Eye (tissue), 1 donor: Measurements from ENCODE around the gene ZNF548.

Experiments used
- DNase-seq: peaks from one replicate; pipeline ENCODE4 v3.0.0-alpha.2; 2015

ZNF548 gene

GRCh38 chr19:57403737-57404563, 14.3 kb downstream of the ZNF548 start:
- DNase-seq, result no peak

DNA sequence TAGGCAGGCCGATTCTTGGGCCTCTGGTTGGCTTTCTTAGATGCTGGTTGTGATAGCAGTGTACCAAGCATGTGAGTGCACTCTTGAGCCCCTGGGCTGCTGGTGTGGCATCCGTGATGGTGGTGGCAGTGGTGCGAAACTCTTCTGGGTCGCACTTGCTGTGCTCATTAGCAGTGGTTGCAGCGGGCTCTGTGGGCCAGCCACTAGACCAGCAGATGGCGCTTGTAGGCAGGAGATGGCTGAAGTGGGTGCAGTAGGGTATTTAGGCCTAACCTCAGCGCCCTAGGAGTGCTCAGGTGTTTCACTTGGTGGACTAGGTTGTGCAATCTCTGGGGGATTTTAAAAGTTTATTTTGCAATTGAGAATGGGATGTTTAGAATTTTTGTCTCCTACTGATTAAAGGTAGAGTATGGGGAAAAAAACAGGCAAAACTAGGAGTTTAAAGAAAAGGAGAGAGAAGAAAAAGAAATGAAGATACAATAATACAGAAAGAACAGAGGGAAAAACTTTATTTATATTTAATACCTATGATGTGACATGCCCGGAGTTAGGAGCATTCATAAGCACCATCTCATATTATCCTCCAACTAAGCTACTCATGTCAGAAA, 17.0 kb downstream of the ZNF548 start:
- peak; percentile 83 for DNase-seq

GRCh38 chr19:57410877-57411671, 21.4 kb downstream of the ZNF548 start, which contains the start of gene ZNF17:
Gene ZNF17, plus strand, starts transcription at chr19:57411161. Its CDS starts 2,455 bp downstream, at chr19:57413616.
- DNase-seq, result peak; percentile 97

DNA sequence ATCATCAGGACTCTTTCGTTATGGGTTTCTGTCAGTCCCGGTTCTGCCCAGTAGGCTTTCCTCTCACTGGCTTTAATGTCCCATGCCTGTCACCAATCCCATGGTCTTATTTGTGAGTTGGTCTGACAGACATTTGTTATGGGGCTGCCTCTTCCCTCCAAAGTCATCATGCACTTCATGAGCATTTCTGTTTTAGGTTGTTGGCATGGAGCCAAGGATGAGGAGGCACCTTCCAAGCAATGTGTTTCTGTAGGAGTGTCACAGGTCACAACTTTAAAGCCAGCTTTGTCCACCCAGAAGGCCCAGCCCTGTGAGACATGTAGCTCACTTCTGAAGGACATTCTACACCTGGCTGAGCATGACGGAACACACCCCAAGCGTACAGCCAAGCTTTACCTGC, 29.8 kb downstream of the ZNF548 start:
- DNase-seq, result no peak

- DNase-seq, result no peak
These were observed 31.4 kb downstream of the ZNF548 start for GRCh38 chr19:57421037-57421436.

DNA sequence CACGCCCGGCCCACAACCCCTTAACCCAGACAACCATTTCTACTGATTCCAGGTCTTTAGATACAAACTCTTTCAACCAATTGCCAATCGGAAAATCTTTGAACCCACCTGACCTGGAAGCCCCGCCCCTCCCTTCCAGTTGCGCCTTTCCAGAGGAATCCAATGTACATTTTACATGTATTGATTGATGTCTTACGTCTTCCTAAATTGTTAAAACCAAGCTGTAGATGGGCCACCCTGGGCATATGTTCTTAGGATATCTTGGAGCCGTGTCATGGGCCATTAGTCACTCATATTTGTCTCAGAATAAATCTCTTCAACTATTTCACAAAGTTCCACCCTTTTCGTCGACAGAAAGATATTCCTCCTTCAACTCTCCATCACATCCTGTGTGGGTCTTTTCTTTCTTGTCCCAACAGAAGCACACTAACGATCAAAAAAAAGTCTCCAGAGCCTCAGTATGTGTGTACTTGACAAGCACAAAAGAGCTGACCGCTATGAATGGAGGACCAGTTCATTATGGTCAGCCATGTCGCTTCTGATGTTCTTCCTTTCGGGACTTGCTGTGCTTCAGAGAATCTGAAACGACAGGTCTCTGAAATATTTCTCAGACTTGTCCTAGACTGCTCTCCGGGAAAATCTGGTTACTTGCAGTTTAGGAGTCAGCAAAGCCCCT, 44.9 kb downstream of the ZNF548 start:
- DNase-seq, result no peak

DNA sequence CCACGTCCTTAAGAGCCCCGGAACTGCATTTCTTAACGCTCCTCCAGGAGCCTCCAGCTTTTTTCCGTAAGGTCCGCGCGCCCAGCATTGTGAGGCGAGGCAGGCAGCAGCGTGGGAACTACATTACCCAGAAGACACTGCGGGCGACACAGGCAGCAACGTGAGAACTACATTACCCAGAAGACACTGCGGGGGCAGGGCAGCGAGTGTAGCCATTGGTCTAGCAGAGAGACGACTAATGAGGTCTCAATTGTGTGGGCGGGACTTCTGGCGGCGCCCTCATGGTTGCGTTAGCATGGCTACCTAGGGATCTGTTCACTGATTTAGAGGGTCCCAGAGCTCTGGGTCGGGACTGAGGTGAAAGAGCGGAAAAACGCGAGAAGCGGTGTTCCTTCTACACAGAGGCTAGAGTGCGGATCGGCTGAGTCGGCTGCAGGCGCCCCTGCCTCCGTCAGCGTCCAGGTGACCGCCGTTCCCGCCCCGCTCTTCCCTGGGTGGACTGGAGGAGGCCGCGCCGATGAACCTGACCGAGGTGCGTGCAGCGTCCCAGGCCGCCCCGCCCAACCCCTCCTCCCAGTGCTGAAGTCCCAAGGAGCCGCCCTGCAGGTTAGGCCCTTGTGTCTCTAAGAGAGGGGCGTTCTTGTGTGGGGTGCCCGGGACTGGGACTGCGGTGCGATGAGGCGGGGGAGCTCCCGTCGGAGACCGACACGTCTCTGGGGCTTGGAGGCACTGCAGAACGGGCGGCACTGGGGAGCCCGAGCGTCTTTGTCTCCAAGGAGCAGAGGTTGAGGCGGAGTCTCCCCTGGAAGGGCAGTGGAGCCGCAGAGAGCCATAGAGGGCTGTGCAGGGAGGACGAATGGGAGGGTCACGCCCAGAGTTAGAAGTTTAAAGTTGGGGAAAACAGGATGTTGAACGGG, 45.7 kb downstream of the ZNF548 start, which contains the start of gene ZNF749:
ZNF749 (plus strand) TSS at position 264 of the 917 bp plus-strand sequence; CDS start at position 518, 254 bp downstream.
- DNase-seq, result peak; percentile 100

DNA sequence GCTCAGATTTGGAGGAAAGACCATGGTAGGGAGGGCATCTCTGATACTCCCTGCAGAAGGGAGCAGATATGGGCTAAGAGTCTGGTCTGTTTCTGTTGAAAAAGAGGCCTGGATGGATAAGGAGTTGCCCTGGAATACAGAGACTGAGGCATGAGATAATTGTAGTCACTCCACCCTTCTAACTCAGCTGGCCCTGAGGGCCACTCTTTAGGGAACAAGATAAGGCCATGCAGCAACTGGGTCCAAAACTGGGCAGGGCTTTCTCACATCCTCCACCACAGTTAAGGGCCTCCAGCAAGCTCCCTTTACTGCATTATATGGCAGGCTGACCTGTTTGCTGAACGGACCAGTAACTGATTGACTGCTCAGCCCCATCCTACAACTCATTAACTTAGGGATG, 46.8 kb downstream of the ZNF548 start:
- no peak for DNase-seq

DNA sequence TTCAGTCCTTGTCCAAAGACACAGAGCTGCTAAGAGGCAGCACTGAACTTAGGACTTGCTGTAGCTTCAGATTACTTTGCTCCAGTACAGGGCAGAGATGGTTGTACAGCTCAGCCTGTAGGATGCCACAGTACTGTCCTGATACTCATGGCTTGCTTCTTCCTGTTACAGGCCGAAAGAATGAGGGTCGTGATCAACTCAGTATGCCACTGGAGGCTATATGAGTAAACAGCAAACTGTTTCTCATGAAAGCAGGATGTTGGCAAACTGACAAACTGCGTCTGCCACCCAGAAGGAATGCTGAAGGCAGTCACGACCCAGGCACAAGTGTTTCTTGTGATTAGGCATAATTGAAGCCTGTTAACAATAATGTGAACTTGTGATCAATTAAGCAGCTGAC, 48.3 kb downstream of the ZNF548 start:
- DNase-seq, result no peak

GRCh38 chr19:57438925-57439324, 49.3 kb downstream of the ZNF548 start:
- DNase-seq, result no peak

- DNase-seq, result no peak
These were observed 52.5 kb downstream of the ZNF548 start for GRCh38 chr19:57441979-57442752.

GRCh38 chr19:57443121-57443696, 53.6 kb downstream of the ZNF548 start:
- no peak for DNase-seq

DNA sequence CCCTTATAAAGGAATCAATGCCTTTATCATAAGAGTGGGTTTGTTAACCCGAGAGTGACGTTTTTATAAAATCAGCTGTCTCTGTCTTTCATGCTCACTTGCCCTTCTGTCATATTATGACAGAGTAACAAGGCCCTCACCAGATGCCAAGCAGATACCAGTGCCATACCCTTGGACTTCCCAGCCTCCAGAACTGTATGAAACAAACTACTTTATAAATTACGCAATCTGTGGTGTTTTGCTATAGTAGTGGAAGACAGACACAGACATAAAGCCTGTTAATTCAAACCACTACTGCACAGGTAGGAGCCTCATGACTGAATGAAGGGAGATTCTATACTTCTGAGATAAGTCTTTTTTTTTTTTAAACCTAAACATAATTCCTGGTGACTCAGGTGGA, 62.7 kb downstream of the ZNF548 start:
- no peak for DNase-seq
